Colonic mucosa (tissue), 4 donors: ENCODE data around the gene MED17. TPM values are rescaled to one million over a fixed set of nuclear protein-coding genes. Genes with fewer than 3 reads are reported as not detected.

Source experiments
- DNase-seq: peaks from one replicate; pipeline ENCODE4 v3.0.0-alpha.2; 2020
- H3K27ac ChIP-seq: fragments of 200-600 bp; one replicate; pipeline ENCODE4 v1.8.0; 2021
- H3K27me3 ChIP-seq: fragments of 200-600 bp; one replicate; pipeline ENCODE4 v1.8.0; 2021
- H3K36me3 ChIP-seq: fragments of 200-600 bp; one replicate; pipeline ENCODE4 v1.8.0; 2021
- H3K4me1 ChIP-seq: fragments of 200-600 bp; one replicate; pipeline ENCODE4 v1.8.0; 2021; ENCODE audit warnings: mild to moderate bottlenecking
- H3K4me3 ChIP-seq: fragments of 200-600 bp; one replicate; pipeline ENCODE4 v1.8.0; 2021
- H3K9ac ChIP-seq, 2 donors: one replicate each; pipeline ENCODE4 v1.7.0; 2013; ENCODE audit warnings: control low read depth in 2 of 2, low read depth in 2 of 2, low read length in 2 of 2
- H3K9me3 ChIP-seq: fragments of 200-600 bp; one replicate; pipeline ENCODE4 v1.8.0; 2021
- CTCF ChIP-seq: fragments of 200-600 bp; IDR thresholded peaks from one replicate; pipeline ENCODE4 v1.8.0; 2022; ENCODE audit warnings: antibody characterized with exemption, mild to moderate bottlenecking
- intact Hi-C: fragments of 100-400 bp; cut with DNase I; formaldehyde crosslinking; loops from one replicate; pipeline ENCODE4 v1.14.1; 2022
- total RNA-seq, 2 donors: library from RNA; stranded (reverse); fragmentation: NEBNext Ultra II Directional in 1 of 2; extraction: Animal tissue kit (Norgen Biotek cat#: 25700) in 1 of 2; gene quantifications; one replicate each; pipeline ENCODE4 v1.2.1, GENCODE V29; 2021
- donor health status: healthy.
- donor health status: DM: no; HTN: no; CAD: no.
- donor health status: DM: no; HTN: no; CAD: no.

The MED17 gene
- total RNA-seq, 2 donors from 2014 or later, result 23.9 to 30.9 TPM

GRCh38 chr11:93765551-93765950 lies 18.5 kb upstream of the MED17 start:
- H3K9ac ChIP-seq, result no peak overlapping the region
- no peaks in the 10 kb centered on the region for H3K27me3 ChIP-seq
- no peak overlapping the region for H3K27ac ChIP-seq
- no peak for TF ChIP-seq CTCF
- H3K4me1 ChIP-seq, result no peaks in the 10 kb centered on the region
- DNase-seq, result no peak
- no peaks in the 10 kb centered on the region for H3K9me3 ChIP-seq
- H3K4me3 ChIP-seq, result no peak overlapping the region
- H3K36me3 ChIP-seq, result no peaks in the 10 kb centered on the region
- intact Hi-C loops, result no loop called here

- Histone ChIP-seq H3K9ac (no peak overlapping the region), H3K36me3 (no peaks in the 10 kb centered on the region), H3K27me3 (no peaks in the 10 kb centered on the region), H3K27ac (no peak overlapping the region), H3K9me3 (no peaks in the 10 kb centered on the region), H3K4me1 (no peaks in the 10 kb centered on the region), H3K4me3 (no peak overlapping the region)
- intact Hi-C loops, result no loop called here
- no peak for TF ChIP-seq CTCF
- no peak for DNase-seq
Measured at GRCh38 chr11:93766504-93766903, 17.6 kb upstream of the MED17 start.

- no peak for DNase-seq
Measured at GRCh38 chr11:93767018-93767417, 17.1 kb upstream of the MED17 start.

GRCh38 chr11:93770160-93770559 lies 13.9 kb upstream of the MED17 start:
- no peak overlapping the region for H3K4me3 ChIP-seq
- intact Hi-C loops, result no loop called here
- H3K27ac ChIP-seq, result no peak overlapping the region
- H3K27me3 ChIP-seq, result no peaks in the 10 kb centered on the region
- H3K4me1 ChIP-seq, result no peaks in the 10 kb centered on the region
- no peak overlapping the region for H3K9ac ChIP-seq
- TF ChIP-seq CTCF, result no peak
- no peak for DNase-seq
- no peaks in the 10 kb centered on the region for H3K9me3 ChIP-seq
- H3K36me3 ChIP-seq, result no peaks in the 10 kb centered on the region

More at GRCh38 chr11:93767018-93767417, 17.1 kb upstream of the MED17 start:
- intact Hi-C loops, result no loop called here
- no peak overlapping the region for H3K27ac ChIP-seq
- H3K36me3 ChIP-seq, result no peaks in the 10 kb centered on the region
- H3K4me1 ChIP-seq, result no peaks in the 10 kb centered on the region
- no peak overlapping the region for H3K9ac ChIP-seq
- no peak for TF ChIP-seq CTCF
- no peaks in the 10 kb centered on the region for H3K9me3 ChIP-seq
- no peaks in the 10 kb centered on the region for H3K27me3 ChIP-seq
- no peak overlapping the region for H3K4me3 ChIP-seq

GRCh38 chr11:93772123-93772522 lies 12.0 kb upstream of the MED17 start:
- H3K27me3 ChIP-seq, result no peaks in the 10 kb centered on the region

More at GRCh38 chr11:93772123-93772522, 12.0 kb upstream of the MED17 start:
- no peak overlapping the region for H3K27ac ChIP-seq
- H3K4me1 ChIP-seq, result no peaks in the 10 kb centered on the region
- no peak for TF ChIP-seq CTCF
- no peak for DNase-seq
- intact Hi-C loops, result no loop called here
- H3K4me3 ChIP-seq, result no peak overlapping the region
- no peak overlapping the region for H3K9ac ChIP-seq
- H3K9me3 ChIP-seq, result no peaks in the 10 kb centered on the region
- H3K36me3 ChIP-seq, result no peaks in the 10 kb centered on the region
